CD14-positive monocyte (primary cell): Measurements from ENCODE around the gene HOXD11. TPM values are rescaled to one million over a fixed set of nuclear protein-coding genes. Genes with fewer than 3 reads are reported as not detected.

ENCODE experiments used
- DNase-seq, 3 donors: peaks; one replicate each; pipeline ENCODE4 v3.0.0-alpha.2; 2011 to 2022
- H2AFZ ChIP-seq: 2 replicates; pipeline ENCODE4 v1.6.0; 2012; ENCODE audit warnings: mild to moderate bottlenecking, low read depth, low read length, inconsistent platforms; ENCODE audit not compliant: insufficient read depth, poor library complexity, severe bottlenecking
- H3K27ac ChIP-seq, 2 donors: 1 replicate in 1 of 2; 2 replicates in 1 of 2; pipeline ENCODE4 v1.5.1; 2012 to 2013; ENCODE audit warnings: low read length in 2 of 2, control low read depth in 1 of 2, inconsistent platforms in 1 of 2, low read depth in 1 of 2, mild to moderate bottlenecking in 1 of 2
- H3K27me3 ChIP-seq, 2 donors: one replicate each; pipeline versions ENCODE4 v1.6.0 to v1.6.1; 2011 to 2013; ENCODE audit warnings: low read length in 2 of 2; ENCODE audit not compliant: control insufficient read depth in 2 of 2, insufficient read depth in 2 of 2
- H3K36me3 ChIP-seq, 2 donors: replicated peaks in 1 of 2; 1 replicate in 1 of 2; 2 replicates in 1 of 2; pipeline versions ENCODE4 v1.5.1 to v1.6.1; 2012 to 2013; ENCODE audit warnings: low read length in 2 of 2, control low read depth in 1 of 2, inconsistent platforms in 1 of 2, mild to moderate bottlenecking in 1 of 2; ENCODE audit not compliant: insufficient read depth in 2 of 2, control insufficient read depth in 1 of 2
- H3K4me1 ChIP-seq, 2 donors: 1 replicate in 1 of 2; 2 replicates in 1 of 2; pipeline versions ENCODE4 v1.5.1 to v1.6.1; 2012 to 2013; ENCODE audit warnings: low read length in 2 of 2, control low read depth in 1 of 2, inconsistent platforms in 1 of 2, mild to moderate bottlenecking in 1 of 2, moderate library complexity in 1 of 2; ENCODE audit not compliant: insufficient read depth in 2 of 2, control insufficient read depth in 1 of 2
- H3K4me2 ChIP-seq: replicated peaks from 2 replicates; pipeline ENCODE3; 2012; ENCODE audit warnings: low read length, moderate library complexity, mild to moderate bottlenecking; ENCODE audit not compliant: poor library complexity, severe bottlenecking; ENCODE audit errors: extremely low read depth
- H3K4me3 ChIP-seq, 3 experiments: fragments of 200-600 bp in 1 of 3; sonication (generic) in 1 of 3; replicated peaks in 1 of 3; 1 replicate in 2 of 3; 2 replicates in 1 of 3; pipeline ENCODE4 v1.5.1; 2011 to 2013; ENCODE audit warnings: low read length in 3 of 3, mild to moderate bottlenecking in 3 of 3, control low read depth in 2 of 3, low read depth in 2 of 3, inconsistent platforms in 1 of 3, moderate library complexity in 1 of 3
- H3K79me2 ChIP-seq: 2 replicates; pipeline ENCODE4 v1.6.0; 2012; ENCODE audit warnings: mild to moderate bottlenecking, control low read depth, inconsistent platforms, low read length, moderate library complexity; ENCODE audit not compliant: insufficient read depth
- H3K9ac ChIP-seq: 2 replicates; pipeline ENCODE4 v1.6.0; 2017; ENCODE audit warnings: low read length, mild to moderate bottlenecking; ENCODE audit not compliant: insufficient read depth, poor library complexity, severe bottlenecking
- H3K9me3 ChIP-seq, 2 donors: replicated peaks in 1 of 2; 1 replicate in 1 of 2; 2 replicates in 1 of 2; pipeline versions ENCODE4 v1.5.1 to v1.6.1; 2012 to 2013; ENCODE audit warnings: low read length in 2 of 2, control low read depth in 1 of 2; ENCODE audit not compliant: control insufficient read depth in 1 of 2, insufficient read depth in 1 of 2
- H4K20me1 ChIP-seq: 2 replicates; pipeline ENCODE4 v1.6.0; 2012; ENCODE audit warnings: mild to moderate bottlenecking, low read length, control low read depth, moderate library complexity; ENCODE audit not compliant: insufficient read depth
- H3K27ac Mint-ChIP-seq, 7 donors: one replicate each; pipeline ENCODE4 v1.8.0; 2020; ENCODE audit warnings: mild to moderate bottlenecking in 7 of 7, mixed read lengths in 7 of 7, moderate library complexity in 6 of 7, inconsistent platforms in 2 of 7
- H3K27me3 Mint-ChIP-seq, 3 donors: one replicate each; pipeline ENCODE4 v1.8.0; 2021 to 2022; ENCODE audit warnings: low read depth in 3 of 3, mild to moderate bottlenecking in 3 of 3, mixed read lengths in 3 of 3, moderate library complexity in 3 of 3, inconsistent platforms in 1 of 3
- H3K36me3 Mint-ChIP-seq, 2 donors: one replicate each; pipeline ENCODE4 v1.8.0; 2020; ENCODE audit warnings: mixed read lengths in 2 of 2, inconsistent platforms in 1 of 2, mild to moderate bottlenecking in 1 of 2
- H3K4me1 Mint-ChIP-seq: one replicate; pipeline ENCODE4 v1.8.0; 2020; ENCODE audit warnings: mild to moderate bottlenecking, mixed read lengths
- H3K4me3 Mint-ChIP-seq, 2 donors: one replicate each; pipeline ENCODE4 v1.8.0; 2020; ENCODE audit warnings: mild to moderate bottlenecking in 2 of 2, mixed read lengths in 2 of 2, moderate library complexity in 1 of 2
- H3K9me3 Mint-ChIP-seq, 7 donors: one replicate each; pipeline ENCODE4 v1.8.0; 2020 to 2022; ENCODE audit warnings: mixed read lengths in 7 of 7, mild to moderate bottlenecking in 6 of 7, moderate library complexity in 6 of 7, inconsistent platforms in 2 of 7
- WGBS: methylation state at CpG from one replicate; pipeline ENCODE4 v1.1.5; 2013; ENCODE audit warnings: missing lambda C conversion rate; ENCODE audit not compliant: insufficient coverage; 5-methylcytosine and 5-hydroxymethylcytosine counted together
- intact Hi-C, 2 donors: fragments of 100-400 bp; cut with micrococcal nuclease; formaldehyde crosslinking; loops; one replicate each; pipeline versions ENCODE4 v1.15.0 to v1.15.1; 2023
- polyA plus RNA-seq, 3 donors: library from polyadenylated mRNA; depleted of rRNA in 1 of 3; unstranded in 2 of 3; stranded (reverse) in 1 of 3; fragments of 300-500 nt in 2 of 3; fragments of >200 nt in 1 of 3; fragmentation: Illumina TruSeq in 2 of 3; gene quantifications; 1 replicate in 2 of 3; 2 replicates in 1 of 3; pipeline ENCODE4 v1.2.3, GENCODE V29; 2012 to 2021
- TF ChIP-seq, protein P1 (sequence below): fragments of 200-600 bp; IDR thresholded peaks from one replicate; pipeline ENCODE4 v1.8.0; 2022; ENCODE audit warnings: antibody characterized with exemption, mild to moderate bottlenecking

HOXD11 gene
- polyA plus RNA-seq, 3 donors = not detected

DNA sequence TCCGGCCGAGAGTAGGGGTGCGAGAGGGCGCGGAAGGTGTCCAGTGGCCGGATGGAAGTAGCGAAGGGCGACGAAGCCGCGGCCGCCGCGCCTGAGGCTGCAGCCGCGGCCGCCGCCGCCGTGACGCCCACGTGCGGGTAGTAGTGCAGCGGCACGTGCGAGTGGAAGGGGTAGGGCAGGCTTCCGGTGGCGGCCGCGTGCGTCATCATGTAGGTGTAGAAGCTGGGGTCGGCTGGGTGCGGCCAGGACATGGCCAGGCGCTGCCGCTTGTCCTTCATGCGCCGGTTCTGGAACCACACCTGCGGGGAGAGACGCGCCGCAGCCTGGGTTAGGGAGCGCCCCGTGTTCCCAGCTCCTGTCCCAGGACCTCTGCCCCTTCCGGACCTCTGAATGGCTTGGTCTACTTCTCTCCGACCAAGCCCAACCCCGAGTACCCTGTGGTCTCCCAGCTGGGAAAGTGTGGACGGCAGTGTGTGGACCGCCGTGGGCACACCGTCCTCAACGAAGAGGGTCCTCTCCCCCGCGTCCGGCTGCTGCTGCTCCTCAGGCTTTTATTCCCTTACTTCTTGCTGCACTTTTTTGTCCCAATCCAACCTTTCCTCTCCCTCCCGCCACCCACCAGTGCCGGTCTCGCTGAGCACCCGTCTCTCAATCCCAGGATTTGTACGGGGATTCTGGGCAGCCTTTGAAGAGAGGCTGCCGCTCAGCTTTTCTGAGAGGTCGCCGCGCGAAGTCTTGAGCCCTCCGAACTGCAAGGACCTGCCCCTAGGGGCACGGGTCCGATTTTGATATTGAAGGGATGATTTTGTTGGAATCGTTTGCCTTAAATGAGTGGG is 26.3 kb upstream of the HOXD11 start:
- peaks cover 8 to 78% of the 10 kb centered on the region in 2 donors for H3K9me3 ChIP-seq
- no peaks in the 10 kb centered on the region for H3K79me2 ChIP-seq
- Mint-ChIP-seq H3K36me3 (peaks cover 8 to 15% of the 10 kb centered on the region in 2 donors), H3K27ac (no peak overlapping the region), H3K4me3 (peak overlapping the region; percentile 24 to 85), H3K27me3 (peaks cover 85 to 95% (median 91%) of the 10 kb centered on the region in 3 donors), H3K9me3 (peaks cover 10 to 51% (median 36%) of the 10 kb centered on the region in 7 donors), H3K4me1 (peaks cover 29% of the 10 kb centered on the region)
- H2AFZ ChIP-seq = no peak overlapping the region
- peaks cover 0 to 20% of the 10 kb centered on the region in 2 donors for H3K4me1 ChIP-seq
- H3K36me3 ChIP-seq = no peaks in the 10 kb centered on the region
- TF ChIP-seq, protein P1, sequence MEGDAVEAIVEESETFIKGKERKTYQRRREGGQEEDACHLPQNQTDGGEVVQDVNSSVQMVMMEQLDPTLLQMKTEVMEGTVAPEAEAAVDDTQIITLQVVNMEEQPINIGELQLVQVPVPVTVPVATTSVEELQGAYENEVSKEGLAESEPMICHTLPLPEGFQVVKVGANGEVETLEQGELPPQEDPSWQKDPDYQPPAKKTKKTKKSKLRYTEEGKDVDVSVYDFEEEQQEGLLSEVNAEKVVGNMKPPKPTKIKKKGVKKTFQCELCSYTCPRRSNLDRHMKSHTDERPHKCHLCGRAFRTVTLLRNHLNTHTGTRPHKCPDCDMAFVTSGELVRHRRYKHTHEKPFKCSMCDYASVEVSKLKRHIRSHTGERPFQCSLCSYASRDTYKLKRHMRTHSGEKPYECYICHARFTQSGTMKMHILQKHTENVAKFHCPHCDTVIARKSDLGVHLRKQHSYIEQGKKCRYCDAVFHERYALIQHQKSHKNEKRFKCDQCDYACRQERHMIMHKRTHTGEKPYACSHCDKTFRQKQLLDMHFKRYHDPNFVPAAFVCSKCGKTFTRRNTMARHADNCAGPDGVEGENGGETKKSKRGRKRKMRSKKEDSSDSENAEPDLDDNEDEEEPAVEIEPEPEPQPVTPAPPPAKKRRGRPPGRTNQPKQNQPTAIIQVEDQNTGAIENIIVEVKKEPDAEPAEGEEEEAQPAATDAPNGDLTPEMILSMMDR = no peak
- H4K20me1 ChIP-seq = no peaks in the 10 kb centered on the region
- no peak overlapping the region for H3K4me3 ChIP-seq
- H3K9ac ChIP-seq = no peak overlapping the region
- peak in 1 of 3 donors; percentile 33 for DNase-seq
- 6% methylated on average over 48 of the region's 68 CpGs for WGBS
- peaks cover 91 to 96% of the 10 kb centered on the region in 2 donors for H3K27me3 ChIP-seq
- H3K27ac ChIP-seq = no peak overlapping the region
- H3K4me2 ChIP-seq = peak overlapping the region; percentile 44
- intact Hi-C loops = loop anchor here in 1 of 2 donors (5.0 kb wide), 1 partner anchor 42 kb away; the partner anchor contains the start of gene HOXD9

DNA sequence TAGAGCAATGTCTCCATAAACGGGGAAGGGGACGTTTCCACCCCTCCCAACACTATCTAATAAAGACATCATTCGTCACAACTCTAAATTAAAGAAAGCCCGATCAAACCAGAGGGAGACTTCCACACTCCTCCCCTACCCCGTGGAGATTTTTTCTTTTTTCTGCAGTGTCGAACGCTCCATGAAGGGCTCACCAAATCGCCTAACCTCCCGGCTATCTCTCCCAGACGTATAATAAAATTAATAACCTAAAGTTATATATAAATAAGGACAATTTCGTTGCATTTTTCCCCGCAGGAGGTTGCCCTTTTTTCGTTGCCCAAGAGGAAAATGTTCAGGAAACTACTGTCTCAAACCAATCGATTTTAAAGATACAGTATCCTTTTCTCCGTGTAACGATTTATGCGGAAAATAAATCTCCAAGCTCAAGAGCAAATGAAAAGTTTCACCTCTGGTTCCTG is 25.7 kb upstream of the HOXD11 start:
- intact Hi-C loops = loop anchor here in 1 of 2 donors (5.0 kb wide), 1 partner anchor 41 kb away; the partner anchor contains the start of gene HOXD9
- H3K9me3 Mint-ChIP-seq = peaks cover 10 to 52% (median 36%) of the 10 kb centered on the region in 7 donors

More for the DNA sequence above, 25.7 kb upstream of the HOXD11 start:
- peak overlapping the region in 1 of 2 donors; percentile 85 for H3K4me3 Mint-ChIP-seq
- Histone ChIP-seq H3K4me2 (no peak overlapping the region), H3K4me1 (peaks cover 0 to 20% of the 10 kb centered on the region in 2 donors), H3K79me2 (no peaks in the 10 kb centered on the region), H3K27me3 (peaks cover 91 to 96% of the 10 kb centered on the region in 2 donors), H3K4me3 (no peak overlapping the region), H3K27ac (no peak overlapping the region), H4K20me1 (no peaks in the 10 kb centered on the region), H3K36me3 (no peaks in the 10 kb centered on the region), H3K9me3 (peaks cover 8 to 78% of the 10 kb centered on the region in 2 donors), H2AFZ (no peak overlapping the region), H3K9ac (no peak overlapping the region)
- no peak overlapping the region for H3K27ac Mint-ChIP-seq
- WGBS = 5% methylated on average over 6 of the region's 17 CpGs
- peaks cover 85 to 95% (median 92%) of the 10 kb centered on the region in 3 donors for H3K27me3 Mint-ChIP-seq
- H3K36me3 Mint-ChIP-seq = peaks cover 8 to 13% of the 10 kb centered on the region in 2 donors
- no peak for DNase-seq
- TF ChIP-seq, protein P1 = no peak
- peaks cover 31% of the 10 kb centered on the region for H3K4me1 Mint-ChIP-seq
